Measurements from ENCODE around the gene PRR15.

The PRR15 gene

GRCh38 chr7:29567174-29567573, 3.5 kb downstream of the PRR15 start:
- no peak for DNase-seq (ENCODE audit: low read depth in 1 of 2, low spot score in 1 of 2)

GRCh38 chr7:29569648-29570047, 6.0 kb downstream of the PRR15 start:
- no peak for DNase-seq (ENCODE audit: low read depth in 1 of 2, low spot score in 1 of 2)

GRCh38 chr7:29572558-29572957, 8.9 kb downstream of the PRR15 start:
- no peak for DNase-seq (ENCODE audit: low read depth in 1 of 2, low spot score in 1 of 2)

- DNase-seq (ENCODE audit: low read depth in 1 of 2, low spot score in 1 of 2), result no peak
Observed at GRCh38 chr7:29573567-29573966, 9.9 kb downstream of the PRR15 start.

- DNase-seq (ENCODE audit: low read depth in 1 of 2, low spot score in 1 of 2), result no peak
Observed at GRCh38 chr7:29574659-29575058, 11.0 kb downstream of the PRR15 start.

DNA sequence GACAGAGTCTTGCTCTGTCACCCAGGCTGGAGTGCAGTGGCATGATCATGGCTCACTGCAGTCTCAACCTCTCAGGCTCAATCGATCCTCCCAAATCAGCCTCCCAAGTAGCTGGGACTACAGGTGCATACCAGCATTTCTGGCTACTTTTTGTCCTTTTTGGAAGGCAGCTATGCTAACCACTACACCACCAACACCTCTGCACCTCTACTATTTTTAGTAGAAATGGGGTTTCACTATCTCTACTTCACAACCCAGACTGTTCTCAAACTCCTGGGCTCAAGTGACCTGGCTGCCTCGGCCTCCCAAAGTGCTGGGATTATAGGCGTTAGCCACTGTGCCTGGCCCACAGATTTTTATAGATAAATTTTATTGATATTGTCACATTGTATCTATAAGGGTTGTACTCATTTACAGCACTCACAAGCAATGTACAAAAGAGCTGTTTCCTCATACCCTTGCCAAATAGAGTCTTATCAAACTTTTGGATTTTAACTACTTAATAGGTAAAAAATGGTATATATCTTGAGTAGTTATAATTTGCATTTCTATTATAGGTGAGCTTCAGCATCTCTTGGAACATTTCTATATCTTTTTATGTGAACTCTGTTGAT, 23.7 kb downstream of the PRR15 start:
- no peak for DNase-seq (ENCODE audit: low read depth in 1 of 2, low spot score in 1 of 2)

GRCh38 chr7:29588212-29588611, 24.6 kb downstream of the PRR15 start:
- no peak for DNase-seq (ENCODE audit: low read depth in 1 of 2, low spot score in 1 of 2)

DNA sequence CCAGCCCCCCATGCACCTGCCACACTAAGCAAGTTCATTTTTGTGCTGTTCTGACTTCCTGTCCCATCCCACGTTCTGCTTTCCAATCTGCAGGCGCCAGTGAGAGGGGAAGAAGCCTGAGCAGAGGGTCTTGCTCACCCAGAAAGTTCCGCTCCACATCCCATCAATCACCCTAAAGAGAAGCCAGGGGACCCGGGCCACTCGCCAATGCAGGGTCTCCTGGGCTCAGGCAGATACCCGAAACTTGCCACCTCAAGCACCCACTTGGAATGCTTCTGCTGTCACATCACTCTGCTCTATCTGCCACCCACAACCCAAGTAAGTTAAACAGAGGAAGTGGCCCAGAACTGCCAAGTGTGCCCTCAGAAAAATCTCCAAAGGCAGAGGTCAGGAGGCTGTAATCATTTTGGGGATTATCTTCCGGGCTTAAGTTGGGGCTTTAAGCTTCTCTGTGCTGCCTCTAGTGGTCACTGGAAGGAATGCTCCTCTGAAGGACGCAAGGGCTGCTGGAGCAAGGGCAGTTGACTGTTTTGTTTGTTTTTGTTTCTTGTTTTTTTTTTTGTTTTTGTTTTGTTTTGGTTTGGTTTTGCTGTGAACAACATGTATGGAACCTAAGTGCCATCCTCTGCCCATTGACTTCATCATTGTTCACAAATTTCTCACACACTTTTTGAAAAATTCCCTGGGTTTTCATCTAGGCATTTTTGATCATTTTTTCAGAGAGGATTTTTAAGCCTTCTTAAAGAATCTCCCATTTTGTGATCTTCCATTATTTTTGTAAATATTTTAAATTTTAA, 25.5 kb downstream of the PRR15 start:
- no peak for DNase-seq (ENCODE audit: low read depth in 1 of 2, low spot score in 1 of 2)

DNA sequence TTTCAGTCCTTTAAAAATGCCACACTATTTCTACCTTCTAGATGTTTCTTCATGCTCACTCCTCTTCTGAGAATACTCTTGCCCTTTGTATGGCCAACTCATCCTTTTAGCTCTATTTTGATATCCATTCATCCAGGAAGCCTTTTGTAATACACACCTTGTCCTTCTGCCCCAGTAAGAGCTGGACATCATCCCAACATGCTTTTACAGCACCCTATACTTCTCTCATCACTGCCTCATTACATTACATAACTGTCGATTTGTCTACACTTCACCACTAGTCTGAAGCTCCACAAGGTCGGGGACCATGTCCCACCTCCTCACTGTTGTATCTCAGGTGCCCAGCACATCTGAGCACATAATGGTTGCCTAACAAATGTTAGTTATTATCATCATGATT, 29.2 kb downstream of the PRR15 start:
- no peak for DNase-seq (ENCODE audit: low read depth in 1 of 2, low spot score in 1 of 2)

- no peak for DNase-seq (ENCODE audit: low read depth in 1 of 2, low spot score in 1 of 2)
Observed at GRCh38 chr7:29593459-29593858, 29.8 kb downstream of the PRR15 start.

DNA sequence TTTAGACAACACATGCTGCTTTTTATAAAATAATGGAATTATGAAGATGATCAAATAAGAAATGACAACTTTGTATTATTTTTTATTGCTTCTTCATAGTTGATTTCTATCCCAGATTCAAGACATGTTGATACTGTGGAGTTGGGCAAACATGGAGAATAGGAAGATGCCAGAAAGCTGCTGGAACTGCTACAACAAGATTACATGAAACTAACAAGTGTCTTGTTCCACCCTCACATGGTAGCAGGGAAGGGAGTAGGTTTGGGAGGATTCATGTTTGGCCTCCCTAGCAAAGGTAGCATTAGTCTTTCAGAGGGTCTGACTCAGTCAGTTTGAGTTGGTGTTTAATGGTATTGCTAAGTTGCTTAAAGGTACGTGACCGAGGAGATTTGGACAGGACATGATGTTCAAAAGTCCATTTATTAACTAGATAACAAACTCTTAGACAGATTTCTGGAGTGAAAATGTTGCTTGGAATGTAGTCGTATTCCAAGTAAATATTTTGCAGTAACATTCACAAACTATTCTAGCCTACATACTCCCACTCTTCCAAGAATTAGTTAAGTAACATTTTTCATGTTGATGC, 33.1 kb downstream of the PRR15 start:
- no peak for DNase-seq (ENCODE audit: low read depth in 1 of 2, low spot score in 1 of 2)

DNA sequence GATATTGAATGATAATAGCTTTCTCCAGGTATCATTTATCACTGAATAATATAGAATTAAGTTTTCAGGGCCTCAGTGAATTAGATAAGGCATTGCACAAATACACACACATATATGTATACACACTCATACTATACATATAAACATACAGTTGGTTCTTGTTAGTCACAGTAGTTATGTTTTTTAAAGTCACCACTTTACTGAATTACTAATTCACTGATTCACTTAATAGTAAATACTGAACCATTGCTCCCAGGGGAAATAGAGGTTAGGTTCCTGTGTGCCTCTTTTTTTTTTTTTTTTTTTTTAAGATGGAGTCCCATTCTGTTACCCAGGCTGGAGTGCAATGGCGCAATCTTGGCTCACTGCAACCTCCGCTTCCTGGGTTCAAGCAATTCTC, 33.6 kb downstream of the PRR15 start:
- DNase-seq (ENCODE audit: low read depth in 1 of 2, low spot score in 1 of 2), result no peak

GRCh38 chr7:29598137-29598536, 34.5 kb downstream of the PRR15 start:
- no peak for DNase-seq (ENCODE audit: low read depth in 1 of 2, low spot score in 1 of 2)

GRCh38 chr7:29598613-29599012, 35.0 kb downstream of the PRR15 start:
- DNase-seq (ENCODE audit: low read depth in 1 of 2, low spot score in 1 of 2), result no peak

GRCh38 chr7:29599026-29599425, 35.4 kb downstream of the PRR15 start:
- no peak for DNase-seq (ENCODE audit: low read depth in 1 of 2, low spot score in 1 of 2)

DNA sequence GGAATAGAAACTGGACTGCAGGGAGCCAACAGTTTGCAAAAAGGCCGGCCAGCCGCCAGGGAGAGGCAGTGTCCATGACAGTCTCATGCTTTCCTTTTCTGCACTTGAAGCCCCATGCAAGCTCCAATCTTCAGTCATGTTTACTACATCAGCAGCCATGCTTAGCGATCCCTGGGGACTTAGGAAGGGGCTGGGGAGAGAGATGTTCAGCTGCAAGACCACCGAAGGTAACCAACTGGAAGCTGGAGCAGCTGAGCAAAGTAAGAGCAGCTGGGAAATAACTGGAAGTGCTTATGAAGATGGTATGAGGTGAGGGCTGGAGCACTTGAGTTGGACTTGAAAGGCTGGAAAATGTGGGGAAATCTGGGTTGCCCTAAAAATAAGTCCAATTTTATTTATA, 37.0 kb downstream of the PRR15 start:
- DNase-seq (ENCODE audit: low read depth in 1 of 2, low spot score in 1 of 2), result no peak

GRCh38 chr7:29604052-29604451, 40.4 kb downstream of the PRR15 start:
- no peak for DNase-seq (ENCODE audit: low read depth in 1 of 2, low spot score in 1 of 2)

DNA sequence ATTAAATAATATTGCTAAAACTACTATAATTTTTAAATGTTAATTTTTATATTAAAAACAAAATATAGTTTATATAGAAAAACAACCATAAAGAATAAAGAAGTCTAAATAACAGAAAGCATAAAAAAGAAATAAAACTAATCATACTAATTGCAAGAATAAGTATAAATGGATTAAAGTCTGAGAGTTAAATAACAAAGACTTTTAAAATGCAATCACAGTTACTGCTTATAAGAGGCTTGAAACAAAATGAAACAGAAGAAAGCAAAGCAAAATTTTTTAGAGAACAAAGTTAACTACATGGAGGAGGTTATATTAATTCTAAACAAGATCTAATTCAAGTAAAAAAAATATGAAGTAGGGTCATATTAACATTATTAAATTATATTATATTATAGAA, 41.1 kb downstream of the PRR15 start:
- DNase-seq (ENCODE audit: low read depth in 1 of 2, low spot score in 1 of 2), result no peak

DNA sequence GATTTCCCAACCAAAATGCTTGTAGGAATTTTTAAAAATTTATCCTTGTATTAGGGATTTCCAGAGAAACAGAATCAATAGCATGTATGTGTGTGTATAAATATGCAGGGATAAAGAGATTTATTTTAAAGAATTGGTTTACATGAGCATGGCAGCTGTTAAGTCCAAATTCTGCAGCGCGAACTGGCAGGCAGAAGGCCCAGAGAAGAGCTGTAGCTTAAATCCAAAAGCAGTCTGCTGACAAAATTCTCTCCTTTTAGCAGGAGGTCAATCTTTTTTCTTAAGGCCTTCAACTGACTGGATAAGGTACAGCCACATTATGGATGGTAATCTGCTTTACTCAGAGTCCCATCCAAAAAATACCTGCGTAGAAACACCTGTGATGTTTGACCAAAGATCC, 42.0 kb downstream of the PRR15 start:
- no peak for DNase-seq (ENCODE audit: low read depth in 1 of 2, low spot score in 1 of 2)

DNA sequence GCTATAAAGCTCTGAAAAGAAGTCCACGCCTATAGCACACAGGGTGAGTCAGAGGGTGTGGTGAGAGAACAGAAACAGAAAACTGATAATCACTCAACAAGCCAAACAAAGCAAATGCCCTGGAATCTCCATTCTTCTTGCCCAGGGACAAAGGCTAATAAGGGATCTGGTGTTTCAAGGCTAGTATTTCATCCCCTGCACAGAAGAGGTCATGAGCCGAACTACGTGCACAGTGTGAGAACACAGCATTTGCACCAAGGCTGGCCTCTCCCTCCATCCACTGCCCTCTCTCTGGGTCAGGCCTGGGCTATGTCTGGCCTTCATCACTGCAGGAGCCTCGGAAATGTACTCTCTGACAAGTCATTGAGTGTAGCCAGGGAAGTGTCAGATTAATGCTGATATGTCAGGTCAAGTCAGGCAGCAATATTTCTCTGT, 42.7 kb downstream of the PRR15 start:
- no peak for DNase-seq (ENCODE audit: low read depth in 1 of 2, low spot score in 1 of 2)

GRCh38 chr7:29606830-29607229, 43.2 kb downstream of the PRR15 start:
- DNase-seq (ENCODE audit: low read depth in 1 of 2, low spot score in 1 of 2), result no peak

DNA sequence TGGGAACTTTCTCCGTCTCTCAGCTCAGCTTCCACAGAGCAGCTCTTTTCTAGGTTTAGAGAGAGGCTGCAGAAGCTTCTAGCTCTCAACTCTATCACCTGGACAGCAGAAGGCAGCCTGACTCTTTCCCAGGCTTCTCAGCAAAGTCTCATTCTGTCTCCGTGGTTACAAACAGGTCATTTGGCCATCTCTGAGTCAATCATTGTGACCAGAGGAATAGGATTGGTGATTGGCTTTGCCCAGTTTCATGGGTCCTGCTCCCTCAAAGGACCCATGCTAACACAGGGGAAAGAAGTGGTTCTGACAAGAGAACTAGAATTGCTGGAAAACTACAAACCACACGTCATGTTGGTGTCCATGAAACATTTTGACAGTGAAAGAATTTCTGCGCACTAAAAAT, 43.6 kb downstream of the PRR15 start:
- no peak for DNase-seq (ENCODE audit: low read depth in 1 of 2, low spot score in 1 of 2)

- no peak for DNase-seq (ENCODE audit: low read depth in 1 of 2, low spot score in 1 of 2)
Observed at GRCh38 chr7:29607889-29608288, 44.3 kb downstream of the PRR15 start.

All from activated T-helper 1 cell treated with anti-CD3 and anti-CD28 coated beads, Interleukin-2, amount 50 U/mL, for 16 hours (primary cell).